ENCODE measurements around the gene PGF. TPM values are rescaled to one million over a fixed set of nuclear protein-coding genes. Genes with fewer than 3 reads are reported as not detected.

PGF gene
- total RNA-seq, 1 donor from 2014 or later: 56.6 TPM

Other genes starting within 250 kb of the PGF start
- 16.6 and 19.6 TPM in 2 replicates for gene AREL1, start 242.5 kb downstream of the PGF start, total RNA-seq
- gene FCF1, start 242.5 kb downstream of the PGF start, total RNA-seq: 34.2 and 39.0 TPM in 2 replicates
- gene YLPM1, start 192.3 kb downstream of the PGF start, total RNA-seq: 17.4 and 19.6 TPM in 2 replicates
- gene PROX2, start 79.5 kb downstream of the PGF start, total RNA-seq: not detected in 2 replicates
- gene DLST, start 73.7 kb downstream of the PGF start, total RNA-seq: 48.2 and 58.5 TPM in 2 replicates
- gene RPS6KL1, start 32.3 kb downstream of the PGF start, total RNA-seq: 1.5 and 6.1 TPM in 2 replicates
- gene EIF2B2, start 47.3 kb upstream of the PGF start, total RNA-seq: 60.6 and 83.7 TPM in 2 replicates
- 18.3 and 24.0 TPM in 2 replicates for gene MLH3, start 95.9 kb upstream of the PGF start, total RNA-seq
- 4.5 and 9.9 TPM in 2 replicates for gene ACYP1, start 108.4 kb upstream of the PGF start, total RNA-seq
- gene ZC2HC1C, start 114.0 kb upstream of the PGF start, total RNA-seq: 0.53 and 0.90 TPM in 2 replicates
- 26.3 and 34.3 TPM in 2 replicates for gene NEK9, start 171.5 kb upstream of the PGF start, total RNA-seq
- 244 and 363 TPM in 2 replicates for gene TMED10, start 221.0 kb upstream of the PGF start, total RNA-seq